Smooth muscle cell of the brain vasculature (primary cell): ENCODE results near the gene NUDT21.
"Not testable (repeated sequence)": the region's sequence is repeated elsewhere in the genome, so short reads cannot be mapped to it uniquely, and the experiment has no call there.

ENCODE experiments used
- DNase-seq: peaks from one replicate; pipeline ENCODE4 v3.0.0-alpha.2; 2012; ENCODE audit warnings: low read depth, low spot score

The NUDT21 gene

GRCh38 chr16:56380778-56381485 lies 70.2 kb downstream of the NUDT21 start:
- DNase-seq: not testable (repeated sequence)
